H1 (cell line): Measurements from ENCODE around the gene CSHL1. TPM values are rescaled to one million over a fixed set of nuclear protein-coding genes. Genes with fewer than 3 reads are reported as not detected.

Experiments
- CBX5 ChIP-seq: fragments of 300-800, 300-1000 bp; sonication (generic); IDR thresholded peaks from 2 replicates; pipeline ENCODE4 v1.7.1; 2016; ENCODE audit warnings: antibody characterized with exemption, low read length, low read depth
- EGR1 ChIP-seq: IDR thresholded peaks from 2 replicates; pipeline ENCODE4 v1.6.1; 2011; ENCODE audit warnings: low read depth, low read length, borderline replicate concordance
- GABPA ChIP-seq: IDR thresholded peaks from 2 replicates; pipeline ENCODE4 v1.6.1; 2011; ENCODE audit warnings: mild to moderate bottlenecking, low read length, moderate library complexity, borderline replicate concordance; ENCODE audit not compliant: insufficient read depth
- GTF2F1 ChIP-seq: IDR thresholded peaks from 2 replicates; pipeline ENCODE4 v1.6.1; 2012; ENCODE audit warnings: low read depth, low read length, improper control_type of control experiment, borderline replicate concordance
- PHF8 ChIP-seq: fragments of 200-600 bp; sonication (generic); conservative IDR thresholded peaks from 2 replicates; pipeline ENCODE4 v1.7.1; 2012; ENCODE audit warnings: low read depth, mild to moderate bottlenecking, inconsistent platforms, low read length, moderate library complexity
- SAP30 ChIP-seq: fragments of 300-600 bp; sonication (generic); IDR thresholded peaks from 2 replicates; pipeline ENCODE4 v1.7.1; 2012; ENCODE audit warnings: low read length, moderate library complexity, mild to moderate bottlenecking, inconsistent platforms; ENCODE audit not compliant: insufficient read depth, insufficient replicate concordance
- SP4 ChIP-seq: IDR thresholded peaks from 2 replicates; pipeline ENCODE4 v1.6.1; 2012; ENCODE audit warnings: low read length, inconsistent platforms
- polyA plus RNA-seq, 7 experiments: library from polyadenylated mRNA; depleted of rRNA in 3 of 7; stranded (reverse) in 5 of 7; unstranded in 2 of 7; fragments of >200 nt in 5 of 7; fragments of 200-250 nt in 2 of 7; gene quantifications; 1 replicate in 5 of 7; 2 replicates in 1 of 7; 4 replicates in 1 of 7; pipeline versions ENCODE4 v1.2.1 to v1.2.3, GENCODE V29; 2011 to 2013; ENCODE audit warnings: missing spikeins in 2 of 7, mixed read lengths in 2 of 7
- total RNA-seq: library from RNA; stranded (reverse); fragmentation: NEBNext Ultra II Directional; extraction: Animal tissue kit (Norgen Biotek cat#: 25700); gene quantifications from 2 replicates; pipeline ENCODE4 v1.2.1, GENCODE V29; 2021

Gene CSHL1
- total and polyA plus RNA-seq, 2 of the 8 experiments (the other 6 are each of a cell fraction or from before 2014, with no cell fraction given): not detected

GRCh38 chr17:63914471-63914870, 3.4 kb upstream of the CSHL1 start (continued):
- no peak for TF ChIP-seq CBX5
- no peak for TF ChIP-seq EGR1
- no peak for TF ChIP-seq SAP30
- no peak for TF ChIP-seq PHF8
- no peak for TF ChIP-seq GTF2F1
- TF ChIP-seq SP4: no peak
- TF ChIP-seq GABPA: no peak
